Glutamatergic neuron (in vitro differentiated cells): ENCODE data around the gene MVB12B. TPM values are rescaled to one million over a fixed set of nuclear protein-coding genes. Genes with fewer than 3 reads are reported as not detected.

ENCODE experiments used
- DNase-seq: peaks from one replicate; pipeline ENCODE4 v3.0.0; 2022
- H3K27ac Mint-ChIP-seq: one replicate; pipeline ENCODE4 v1.8.0; 2020; ENCODE audit warnings: mild to moderate bottlenecking, mixed read lengths, inconsistent platforms; ENCODE audit not compliant: unreplicated experiment
- H3K27me3 Mint-ChIP-seq: one replicate; pipeline ENCODE4 v1.8.0; 2020; ENCODE audit warnings: mild to moderate bottlenecking, moderate library complexity, mixed read lengths, inconsistent platforms; ENCODE audit not compliant: unreplicated experiment
- H3K36me3 Mint-ChIP-seq: one replicate; pipeline ENCODE4 v1.8.0; 2020; ENCODE audit warnings: mild to moderate bottlenecking, mixed read lengths, inconsistent platforms; ENCODE audit not compliant: unreplicated experiment
- H3K4me1 Mint-ChIP-seq: one replicate; pipeline ENCODE4 v1.8.0; 2020; ENCODE audit warnings: mild to moderate bottlenecking, low read depth, mixed read lengths, inconsistent platforms; ENCODE audit not compliant: unreplicated experiment
- H3K4me3 Mint-ChIP-seq: one replicate; pipeline ENCODE4 v1.8.0; 2020; ENCODE audit warnings: mild to moderate bottlenecking, mixed read lengths, inconsistent platforms; ENCODE audit not compliant: unreplicated experiment
- H3K9me3 Mint-ChIP-seq: one replicate; pipeline ENCODE4 v1.8.0; 2020; ENCODE audit warnings: mild to moderate bottlenecking, moderate library complexity, mixed read lengths, inconsistent platforms; ENCODE audit not compliant: unreplicated experiment
- CTCF ChIP-seq: fragments of 200-600 bp; sonication (generic); IDR thresholded peaks from one replicate; pipeline ENCODE4 v1.5.0; 2021; ENCODE audit not compliant: partially characterized antibody, unreplicated experiment
- total RNA-seq: library from RNA; stranded (reverse); fragmentation: NEBNext Ultra II Directional; extraction: Animal tissue kit (Norgen Biotek cat#: 25700); gene quantifications from one replicate; pipeline ENCODE4 v1.2.1, GENCODE V29; 2021; ENCODE audit not compliant: unreplicated experiment

MVB12B gene
- total RNA-seq, 1 donor from 2014 or later, result 41.1 TPM

- Mint-ChIP-seq H3K4me3 (no peak overlapping the region), H3K36me3 (peaks cover 6% of the 10 kb centered on the region), H3K9me3 (no peaks in the 10 kb centered on the region), H3K4me1 (peaks cover 4% of the 10 kb centered on the region), H3K27me3 (peaks cover 5% of the 10 kb centered on the region), H3K27ac (no peak overlapping the region)
- DNase-seq, result no peak
- no peak for TF ChIP-seq CTCF
Measured at GRCh38 chr9:126423142-126423915, 96.7 kb downstream of the MVB12B start.

DNA sequence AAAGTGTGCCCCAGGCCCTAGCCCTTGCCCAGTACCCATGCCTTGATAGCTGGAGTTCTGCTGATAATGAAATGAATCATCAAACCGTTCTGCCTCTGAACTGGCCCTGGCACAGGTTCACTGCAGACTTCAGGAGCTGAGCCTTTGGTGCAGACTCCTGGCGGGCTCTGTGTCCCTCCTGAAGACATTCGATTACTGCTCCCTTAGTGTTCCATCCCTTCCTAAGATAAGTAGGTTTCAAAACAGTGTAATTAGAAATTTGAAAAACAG is 97.2 kb downstream of the MVB12B start:
- peaks cover 4% of the 10 kb centered on the region for H3K4me1 Mint-ChIP-seq
- H3K36me3 Mint-ChIP-seq, result peaks cover 1% of the 10 kb centered on the region
- no peak for DNase-seq
- no peaks in the 10 kb centered on the region for H3K9me3 Mint-ChIP-seq
- peaks cover 3% of the 10 kb centered on the region for H3K27me3 Mint-ChIP-seq
- no peak overlapping the region for H3K4me3 Mint-ChIP-seq
- no peak for TF ChIP-seq CTCF
- H3K27ac Mint-ChIP-seq, result no peak overlapping the region

DNA sequence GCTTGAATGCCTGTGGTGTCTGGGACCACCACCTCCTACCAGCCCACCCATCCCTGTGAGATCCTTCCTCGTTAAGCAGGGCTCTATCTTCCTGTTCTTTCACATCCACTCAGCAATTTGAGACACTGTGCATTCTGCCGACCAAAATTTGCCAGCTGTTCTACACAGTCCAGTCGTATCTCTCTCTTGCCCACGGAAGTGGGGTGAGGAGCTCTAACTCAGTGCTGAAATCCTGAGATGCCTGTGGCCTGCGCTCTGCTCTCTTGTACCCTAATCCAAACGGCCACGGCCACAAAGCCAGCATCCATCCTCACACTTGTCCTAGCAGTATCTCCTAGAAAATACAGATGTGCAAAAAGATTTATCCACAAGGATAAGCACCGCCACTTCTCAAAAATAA is 97.9 kb downstream of the MVB12B start:
- Mint-ChIP-seq H3K36me3 (no peaks in the 10 kb centered on the region), H3K9me3 (no peaks in the 10 kb centered on the region), H3K4me1 (peaks cover 4% of the 10 kb centered on the region), H3K27ac (no peak overlapping the region), H3K27me3 (peaks cover 2% of the 10 kb centered on the region), H3K4me3 (no peak overlapping the region)
- DNase-seq, result no peak
- no peak for TF ChIP-seq CTCF

DNA sequence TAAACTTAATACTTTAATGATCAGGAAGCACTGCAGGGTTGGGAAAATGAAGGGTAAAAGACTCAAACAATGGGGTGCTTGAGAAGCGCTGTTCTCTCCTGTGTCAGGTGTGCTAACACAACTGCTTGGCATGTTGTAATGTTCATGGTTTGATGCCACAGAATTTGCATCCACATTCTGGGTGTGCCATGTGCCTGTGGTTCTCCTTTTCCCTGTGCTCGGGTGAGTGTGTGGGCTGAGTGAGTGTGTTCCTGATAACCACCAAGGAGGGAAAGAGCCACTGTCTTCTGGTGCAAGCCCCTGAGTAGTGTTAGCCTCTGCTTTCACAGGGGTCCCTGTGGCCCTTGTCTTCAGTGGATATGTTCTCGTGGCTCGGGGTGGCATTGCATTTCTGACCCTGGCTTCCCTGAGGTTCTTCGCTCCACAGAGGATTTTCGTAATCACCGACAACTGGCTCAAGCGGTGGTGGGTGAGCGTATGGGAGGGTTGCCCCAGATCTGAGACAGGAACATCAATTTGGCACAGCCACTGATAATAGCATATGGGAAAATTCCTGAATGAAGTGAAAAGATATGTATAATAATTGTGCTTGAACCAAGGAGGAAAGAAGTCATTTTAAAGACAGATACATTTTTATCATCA is 102.0 kb downstream of the MVB12B start:
- H3K27me3 Mint-ChIP-seq, result no peaks in the 10 kb centered on the region
- TF ChIP-seq CTCF, result no peak
- H3K9me3 Mint-ChIP-seq, result peaks cover 3% of the 10 kb centered on the region
- DNase-seq, result no peak
- H3K36me3 Mint-ChIP-seq, result no peaks in the 10 kb centered on the region
- H3K27ac Mint-ChIP-seq, result no peak overlapping the region
- H3K4me3 Mint-ChIP-seq, result no peak overlapping the region
- peaks cover 2% of the 10 kb centered on the region for H3K4me1 Mint-ChIP-seq

DNA sequence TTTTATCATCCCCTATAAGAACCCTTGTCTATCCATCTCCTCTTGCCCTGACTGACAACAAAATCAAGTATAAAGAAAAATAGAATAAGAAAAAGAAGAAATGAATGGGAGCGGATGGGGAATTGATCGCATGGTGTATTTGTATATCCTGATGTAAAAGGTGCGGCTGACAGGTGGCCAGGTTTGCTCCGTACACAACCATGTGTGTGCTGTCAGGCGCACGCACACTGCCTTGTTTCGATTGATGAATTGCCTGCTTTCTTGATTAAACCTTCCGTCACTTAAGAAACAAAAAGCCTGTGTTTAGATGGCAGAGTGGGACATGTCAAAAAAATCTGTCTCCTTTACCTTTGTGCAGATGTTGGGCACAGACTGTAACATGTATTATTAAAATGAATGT is 102.6 kb downstream of the MVB12B start:
- no peak for DNase-seq
- no peak for TF ChIP-seq CTCF
- no peak overlapping the region for H3K27ac Mint-ChIP-seq
- H3K9me3 Mint-ChIP-seq, result peaks cover 3% of the 10 kb centered on the region
- no peaks in the 10 kb centered on the region for H3K27me3 Mint-ChIP-seq
- H3K4me1 Mint-ChIP-seq, result peaks cover 2% of the 10 kb centered on the region
- no peaks in the 10 kb centered on the region for H3K36me3 Mint-ChIP-seq
- no peak overlapping the region for H3K4me3 Mint-ChIP-seq
